Endothelial cell of umbilical vein (primary cell): Measurements from ENCODE around the gene CALR3. TPM values are rescaled to one million over a fixed set of nuclear protein-coding genes. Genes with fewer than 3 reads are reported as not detected.
A peak's percentile ranks its signal among the peaks of the same experiment; 100 is the strongest.

Experiments used
- BruUV-seq: library from RNA; stranded (reverse); fragments of 400-500 nt; replicated peaks from 2 replicates; lab custom pipeline; 2021; lab: Mats Ljungman, UMichigan
- CTCF ChIA-PET: fragments of 300-600, 350-600 bp; sonication (Branson Sonifier 250); formaldehyde crosslinking; loops from one replicate; lab custom pipeline; 2021; ENCODE audit warnings: antibody characterized with exemption, inconsistent platforms; lab: Charles Lee
- POLR2A ChIA-PET: fragments of 300-600, 350-600 bp; sonication (Branson Sonifier 250); formaldehyde crosslinking; loops from one replicate; lab custom pipeline; 2021; ENCODE audit warnings: antibody characterized with exemption, inconsistent platforms; lab: Charles Lee
- DNase-seq: peaks from one replicate; pipeline ENCODE4 v3.0.0-alpha.2; 2011; ENCODE audit warnings: low read depth, low spot score
- FAIRE-seq: peaks from 2 replicates; lab custom pipeline; 2011; peaks lifted over from hg19 to GRCh38; lab: Jason Lieb, UNC
- H2AFZ ChIP-seq: 2 replicates; pipeline ENCODE4 v1.6.0; 2012; ENCODE audit warnings: low read depth, low read length, control low read depth, inconsistent platforms
- H3K27ac ChIP-seq: 2 replicates; pipeline ENCODE4 v1.5.1; 2011; ENCODE audit warnings: low read depth, mild to moderate bottlenecking, control low read depth, low read length, moderate library complexity; ENCODE audit not compliant: insufficient read depth
- H3K27me3 ChIP-seq, 2 experiments: 2 replicates each; pipeline versions ENCODE4 v1.6.0 to v1.6.1; 2011; ENCODE audit warnings: low read length in 2 of 2, mixed read lengths in 1 of 2; ENCODE audit not compliant: control insufficient read depth in 2 of 2, insufficient read depth in 2 of 2
- H3K36me3 ChIP-seq, 2 experiments: 2 replicates in 1 of 2; 3 replicates in 1 of 2; pipeline ENCODE4 v1.5.1; 2011; ENCODE audit warnings: low read length in 2 of 2, mild to moderate bottlenecking in 1 of 2, moderate library complexity in 1 of 2; ENCODE audit not compliant: control insufficient read depth in 2 of 2, insufficient read depth in 2 of 2; ENCODE audit errors: extremely low read depth in 1 of 2
- H3K4me1 ChIP-seq: 3 replicates; pipeline ENCODE4 v1.5.1; 2011; ENCODE audit warnings: mild to moderate bottlenecking, low read length; ENCODE audit not compliant: control insufficient read depth, insufficient read depth; ENCODE audit errors: extremely low read depth
- H3K4me2 ChIP-seq: 2 replicates; pipeline ENCODE4 v1.6.1; 2011; ENCODE audit warnings: low read length, control low read depth, mixed read lengths; ENCODE audit not compliant: insufficient read depth
- H3K4me3 ChIP-seq, 3 experiments: fragments of 200-600 bp in 1 of 3; sonication (generic), shearing (Covaris generic) in 1 of 3; replicated peaks in 1 of 3; 2 replicates each; pipeline ENCODE4 v1.5.1; 2011 to 2016; ENCODE audit warnings: control low read depth in 3 of 3, low read length in 3 of 3, mild to moderate bottlenecking in 2 of 3, inconsistent platforms in 1 of 3, low read depth in 1 of 3, moderate library complexity in 1 of 3; ENCODE audit not compliant: insufficient read depth in 1 of 3
- H3K79me2 ChIP-seq: 2 replicates; pipeline ENCODE4 v1.6.0; 2012; ENCODE audit warnings: low read length, inconsistent platforms; ENCODE audit not compliant: control insufficient read depth, insufficient read depth
- H3K9ac ChIP-seq: replicated peaks from 2 replicates; pipeline ENCODE3; 2011; ENCODE audit warnings: low read length, control low read depth; ENCODE audit not compliant: insufficient read depth; ENCODE audit errors: extremely low read depth
- H3K9me1 ChIP-seq: replicated peaks from 3 replicates; pipeline ENCODE4 v1.6.0; 2011; ENCODE audit warnings: mild to moderate bottlenecking, low read length; ENCODE audit not compliant: control insufficient read depth, insufficient read depth; ENCODE audit errors: extremely low read depth
- H3K9me3 ChIP-seq: replicated peaks from 2 replicates; pipeline ENCODE4 v1.5.1; 2012; ENCODE audit warnings: low read length, inconsistent platforms; ENCODE audit not compliant: control insufficient read depth, insufficient read depth
- H4K20me1 ChIP-seq: replicated peaks from 2 replicates; pipeline ENCODE3; 2011; ENCODE audit warnings: mild to moderate bottlenecking, low read length; ENCODE audit not compliant: control insufficient read depth, insufficient read depth; ENCODE audit errors: extremely low read depth
- CTCF ChIP-seq, 2 donors: IDR thresholded peaks; 1 replicate in 1 of 2; 2 replicates in 1 of 2; pipeline ENCODE4 v1.5.1; 2011; ENCODE audit warnings: low read length in 2 of 2, mild to moderate bottlenecking in 2 of 2, moderate library complexity in 2 of 2, control low read depth in 1 of 2, inconsistent platforms in 1 of 2, low read depth in 1 of 2; ENCODE audit not compliant: insufficient read depth in 1 of 2; ENCODE audit errors: extremely low read depth in 1 of 2
- EZH2 ChIP-seq: IDR thresholded peaks from 2 replicates; pipeline ENCODE4 v1.6.1; 2012; ENCODE audit warnings: borderline replicate concordance, low read depth, mild to moderate bottlenecking, moderate library complexity, low read length, inconsistent platforms; ENCODE audit not compliant: severe bottlenecking
- FOS ChIP-seq: IDR thresholded peaks from 2 replicates; pipeline ENCODE4 v1.6.1; 2011; ENCODE audit warnings: mild to moderate bottlenecking, low read length, moderate library complexity, borderline replicate concordance; ENCODE audit not compliant: insufficient read depth
- GATA2 ChIP-seq: IDR thresholded peaks from 2 replicates; pipeline ENCODE4 v1.7.0; 2011; ENCODE audit warnings: low read depth, mild to moderate bottlenecking, moderate library complexity, mixed read lengths, low read length; ENCODE audit not compliant: insufficient read length, insufficient read depth
- JUN ChIP-seq: IDR thresholded peaks from 2 replicates; pipeline ENCODE4 v1.6.1; 2011; ENCODE audit warnings: borderline replicate concordance, low read depth; ENCODE audit not compliant: insufficient read length, insufficient read depth
- MAX ChIP-seq: IDR thresholded peaks from 2 replicates; pipeline ENCODE4 v1.6.1; 2011; ENCODE audit not compliant: insufficient read depth, insufficient read length
- MYC ChIP-seq: IDR thresholded peaks from one replicate; pipeline ENCODE4 v1.6.1; 2011; ENCODE audit warnings: mild to moderate bottlenecking, low read depth, low read length
- POLR2A ChIP-seq: IDR thresholded peaks from 2 replicates; pipeline ENCODE4 v1.6.1; 2012; ENCODE audit warnings: low read depth, mild to moderate bottlenecking, control low read depth, low read length
- POLR2AphosphoS5 ChIP-seq: IDR thresholded peaks from 2 replicates; pipeline ENCODE4 v1.6.1; 2012; ENCODE audit warnings: low read depth, mild to moderate bottlenecking, control low read depth, low read length, moderate library complexity; ENCODE audit not compliant: insufficient read depth
- dilution Hi-C: fragments of 300-500 bp; cut with MboI; formaldehyde crosslinking; loops from one replicate; pipeline ENCODE4 v1.15.0; 2019; ENCODE audit warnings: low sequenced_read_pairs; ENCODE audit not compliant: extremely low pct_ligation_motif_present
- intact Hi-C: fragments of 100-400 bp; cut with micrococcal nuclease; formaldehyde crosslinking; loops from one replicate; pipeline ENCODE4 v1.10.0; 2022
- polyA plus RNA-seq, 4 experiments: library from polyadenylated mRNA; depleted of rRNA in 3 of 4; stranded (reverse) in 3 of 4; unstranded in 1 of 4; fragments of >200 nt; gene quantifications; 2 replicates each; pipeline versions ENCODE4 v1.2.1 to v1.2.3, GENCODE V29; 2011 to 2012; ENCODE audit warnings: missing spikeins in 1 of 4
- total RNA-seq: library from RNA; stranded (reverse); gene quantifications from 2 replicates; pipeline ENCODE4 v1.2.3, GENCODE V29; 2021

The CALR3 gene
- total and polyA plus RNA-seq, 2 donors (not counting 3 experiments of a cell fraction or from before 2014, with no cell fraction given), result not detected

- FAIRE-seq (peak; percentile 96), DNase-seq (peak; percentile 84)
- Histone ChIP-seq H3K27me3 (no peaks in the 10 kb centered on the region), H3K9me3 (no peaks in the 10 kb centered on the region), H3K36me3 (peaks cover 0 to 4% of the 10 kb centered on the region in 2 experiments), H3K9ac (peak overlapping the region; percentile 63), H3K4me3 (no peak overlapping the region), H3K9me1 (no peaks in the 10 kb centered on the region), H3K4me1 (peaks cover 27% of the 10 kb centered on the region), H4K20me1 (no peaks in the 10 kb centered on the region), H3K27ac (peak overlapping the region; percentile 72), H2AFZ (no peak overlapping the region), H3K4me2 (peak overlapping the region; percentile 66), H3K79me2 (no peaks in the 10 kb centered on the region)
- intact Hi-C loops (loop anchor here (1.0 to 5.0 kb wide), 3 partner anchors 11 to 107 kb away; partner anchors contain the start of genes C19orf44, CALR3 and CHERP), dilution Hi-C loops (no loop called here)
- CTCF ChIA-PET, result interaction anchor here (0.8 to 2.1 kb wide), 10 partner anchors 12 to 193 kb away, joined by 3 to 11 read pairs (median 4); partner anchors contain the start of gene MED26
- BruUV-seq, result no TSS peak
- POLR2A ChIA-PET, result no interaction called here
- TF ChIP-seq FOS (peak; percentile 70), GATA2 (no peak), POLR2AphosphoS5 (peak; percentile 72), JUN (peak; percentile 52)
These were observed 60.6 kb downstream of the CALR3 start for GRCh38 chr19:16435238-16435917.

- Histone ChIP-seq H3K9me1 (no peaks in the 10 kb centered on the region), H3K4me2 (no peak overlapping the region), H3K4me3 (no peak overlapping the region), H3K27ac (no peak overlapping the region), H3K36me3 (peaks cover 0 to 4% of the 10 kb centered on the region in 2 experiments), H3K79me2 (no peaks in the 10 kb centered on the region), H3K27me3 (no peaks in the 10 kb centered on the region), H3K4me1 (peaks cover 27% of the 10 kb centered on the region), H2AFZ (no peak overlapping the region), H3K9me3 (no peaks in the 10 kb centered on the region), H3K9ac (no peak overlapping the region), H4K20me1 (no peaks in the 10 kb centered on the region)
- intact Hi-C loops (no loop called here), dilution Hi-C loops (no loop called here)
- BruUV-seq, result no TSS peak
- TF ChIP-seq JUN, result no peak
- TF ChIP-seq GATA2, result no peak
- TF ChIP-seq POLR2AphosphoS5, result no peak
- no peak for TF ChIP-seq CTCF (IDR thresholded peaks at IDR 0.05; ENCODE audit: extremely low read depth in 1 of 2, insufficient read depth in 1 of 2, low read depth in 1 of 2, low read length in 2 of 2)
- TF ChIP-seq FOS, result no peak
- no peak for TF ChIP-seq MYC
- no peak for TF ChIP-seq EZH2
- TF ChIP-seq MAX, result no peak
- no peak for TF ChIP-seq POLR2A
- ChIA-PET POLR2A (no interaction called here), CTCF (interaction anchor here (1.5 kb wide), 1 partner anchor 11 kb away, joined by 3 read pairs; no protein-coding TSS in a partner anchor)
- no peak for DNase-seq
- FAIRE-seq, result no peak
These were observed 62.0 kb downstream of the CALR3 start for GRCh38 chr19:16433986-16434385.
